ENCODE results near the gene KIF7. TPM values are rescaled to one million over a fixed set of nuclear protein-coding genes. Genes with fewer than 3 reads are reported as not detected.

Gene KIF7
- total RNA-seq, 2 donors from 2014 or later, result 1.7 to 2.5 TPM

DNA sequence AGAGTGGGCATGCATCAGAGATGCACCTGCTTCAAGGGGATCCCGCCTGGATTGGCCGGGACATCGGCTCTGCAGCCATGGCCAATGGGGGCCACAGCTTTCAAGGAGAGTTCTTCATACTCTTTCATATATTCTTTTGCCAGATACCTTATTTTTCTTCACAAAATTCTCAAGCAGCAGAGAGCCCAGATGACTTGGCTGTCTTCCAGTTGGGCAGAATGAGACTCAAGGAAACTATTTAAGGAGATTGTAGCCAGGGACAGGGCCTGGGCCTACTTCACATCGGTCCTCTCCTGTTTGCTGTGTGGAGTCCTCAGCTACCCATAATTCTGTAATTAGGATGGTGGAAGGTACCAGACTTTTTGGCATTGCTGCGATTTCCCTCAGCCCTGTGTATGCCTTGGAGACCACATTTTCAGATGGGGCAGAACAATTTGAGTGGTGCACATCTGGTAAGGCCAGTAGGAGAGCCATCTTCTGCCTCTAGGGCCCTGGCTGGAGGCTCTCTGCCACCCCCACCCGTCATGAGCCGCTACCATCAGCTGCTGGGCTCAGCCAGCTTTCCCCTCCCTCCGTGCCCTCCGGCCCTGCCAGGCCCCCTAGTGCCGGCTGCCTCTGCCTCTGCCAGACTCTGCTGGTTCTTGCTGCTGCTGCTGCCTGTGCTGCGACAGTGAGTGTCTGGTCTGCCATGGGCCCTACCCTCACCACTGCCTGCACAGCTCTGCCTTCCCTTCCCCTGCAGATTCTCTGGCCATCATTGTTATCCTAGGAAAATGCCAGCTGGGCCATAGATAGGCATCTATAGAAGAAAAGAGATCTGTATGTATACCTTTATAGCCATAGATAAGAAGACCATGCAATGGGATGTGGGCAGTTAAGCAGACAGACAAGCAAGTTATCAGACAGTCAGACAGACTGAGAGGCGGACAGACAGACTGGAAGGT is 17.2 kb upstream of the KIF7 start:
- ATAC-seq, result no peak
- DNase-seq, result no peak
- intact Hi-C loops (cut with DNase I, micrococcal nuclease), result no loop called here

- no peak for ATAC-seq
- DNase-seq, result no peak
- intact Hi-C loops (cut with DNase I, micrococcal nuclease), result no loop called here
Measured at GRCh38 chr15:89671687-89672086, 16.4 kb upstream of the KIF7 start.

- DNase-seq (no peak), ATAC-seq (peak; percentile 84)
- intact Hi-C loops (cut with DNase I, micrococcal nuclease), result no loop called here
Measured at GRCh38 chr15:89670971-89671560, 15.8 kb upstream of the KIF7 start.

GRCh38 chr15:89669941-89670340 is 14.7 kb upstream of the KIF7 start:
- DNase-seq (no peak), ATAC-seq (no peak)
- intact Hi-C loops (cut with DNase I, micrococcal nuclease), result no loop called here

GRCh38 chr15:89669309-89669865 is 14.1 kb upstream of the KIF7 start:
- DNase-seq (no peak), ATAC-seq (no peak)
- intact Hi-C loops (cut with DNase I, micrococcal nuclease), result no loop called here

- DNase-seq (no peak), ATAC-seq (no peak)
- intact Hi-C loops (cut with DNase I, micrococcal nuclease), result no loop called here
Measured at GRCh38 chr15:89668171-89668570, 12.9 kb upstream of the KIF7 start.

DNA sequence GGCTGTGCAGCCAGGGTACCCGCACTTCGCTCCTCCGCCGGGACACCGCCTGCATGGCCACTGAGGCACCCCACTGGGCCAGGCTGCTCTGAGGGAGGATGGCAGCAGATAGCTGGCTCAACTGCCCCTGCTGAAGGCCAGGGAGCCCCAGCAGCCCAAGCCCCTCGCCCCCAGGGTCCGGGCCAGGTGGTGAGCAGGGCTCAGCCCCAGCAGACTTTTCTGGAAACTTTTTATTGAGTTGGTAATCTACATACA is 12.4 kb upstream of the KIF7 start:
- ATAC-seq, result no peak

DNA sequence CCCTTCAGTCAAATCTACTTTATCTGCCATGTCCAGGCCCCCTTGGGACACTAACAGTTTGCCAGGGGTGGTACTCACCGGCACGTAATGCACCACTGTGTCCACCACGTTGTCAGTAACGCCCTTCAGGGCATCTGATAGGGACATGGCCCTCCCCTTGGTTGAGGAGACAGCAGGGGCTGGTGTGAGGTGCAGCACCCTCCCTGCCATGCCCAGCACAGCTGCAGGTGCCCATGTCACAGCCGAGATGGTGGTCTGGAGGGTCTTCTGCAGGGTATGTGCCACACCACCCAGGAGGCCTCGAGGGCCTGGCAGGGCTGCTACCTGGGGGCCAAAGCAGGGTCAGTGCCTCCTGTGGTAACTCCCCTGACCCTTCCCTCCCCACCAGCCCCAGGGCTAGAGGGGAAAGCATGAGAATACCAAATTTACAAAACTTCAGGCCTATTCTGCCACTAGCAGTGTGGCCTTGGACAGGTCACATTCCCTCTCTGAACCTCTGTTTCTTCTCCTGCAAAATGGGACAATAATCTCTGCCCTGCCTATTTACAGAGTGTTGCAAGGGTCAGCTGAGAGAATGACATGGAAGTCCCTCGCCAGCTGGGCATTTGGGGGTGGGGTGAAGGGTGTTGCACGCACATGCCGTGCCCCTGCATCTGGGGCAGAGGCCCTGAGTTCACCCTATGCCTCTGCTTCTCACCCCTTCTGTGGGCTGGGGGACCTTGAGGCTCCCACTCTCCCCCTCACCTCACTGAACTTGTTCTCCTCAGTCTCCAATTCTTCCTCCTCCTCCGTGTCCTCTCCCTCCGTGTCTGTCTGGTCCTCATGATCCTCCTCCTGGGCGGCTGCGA is 11.8 kb upstream of the KIF7 start:
- ATAC-seq (no peak), DNase-seq (no peak)

More for the DNA sequence above, 12.4 kb upstream of the KIF7 start:
- no peak for DNase-seq
- intact Hi-C loops (cut with DNase I, micrococcal nuclease), result no loop called here

GRCh38 chr15:89666184-89666857 is 11.1 kb upstream of the KIF7 start:
- ATAC-seq (no peak), DNase-seq (peak in 1 of 2 donors; percentile 37)
- intact Hi-C loops (cut with DNase I, micrococcal nuclease), result no loop called here

More for the DNA sequence above, 11.8 kb upstream of the KIF7 start:
- intact Hi-C loops (cut with DNase I, micrococcal nuclease), result no loop called here

- DNase-seq (peak in 1 of 2 donors; percentile 76), ATAC-seq (peak; percentile 59)
- intact Hi-C loops (cut with DNase I, micrococcal nuclease), result no loop called here
Measured at GRCh38 chr15:89665449-89666181, 10.3 kb upstream of the KIF7 start.

DNA sequence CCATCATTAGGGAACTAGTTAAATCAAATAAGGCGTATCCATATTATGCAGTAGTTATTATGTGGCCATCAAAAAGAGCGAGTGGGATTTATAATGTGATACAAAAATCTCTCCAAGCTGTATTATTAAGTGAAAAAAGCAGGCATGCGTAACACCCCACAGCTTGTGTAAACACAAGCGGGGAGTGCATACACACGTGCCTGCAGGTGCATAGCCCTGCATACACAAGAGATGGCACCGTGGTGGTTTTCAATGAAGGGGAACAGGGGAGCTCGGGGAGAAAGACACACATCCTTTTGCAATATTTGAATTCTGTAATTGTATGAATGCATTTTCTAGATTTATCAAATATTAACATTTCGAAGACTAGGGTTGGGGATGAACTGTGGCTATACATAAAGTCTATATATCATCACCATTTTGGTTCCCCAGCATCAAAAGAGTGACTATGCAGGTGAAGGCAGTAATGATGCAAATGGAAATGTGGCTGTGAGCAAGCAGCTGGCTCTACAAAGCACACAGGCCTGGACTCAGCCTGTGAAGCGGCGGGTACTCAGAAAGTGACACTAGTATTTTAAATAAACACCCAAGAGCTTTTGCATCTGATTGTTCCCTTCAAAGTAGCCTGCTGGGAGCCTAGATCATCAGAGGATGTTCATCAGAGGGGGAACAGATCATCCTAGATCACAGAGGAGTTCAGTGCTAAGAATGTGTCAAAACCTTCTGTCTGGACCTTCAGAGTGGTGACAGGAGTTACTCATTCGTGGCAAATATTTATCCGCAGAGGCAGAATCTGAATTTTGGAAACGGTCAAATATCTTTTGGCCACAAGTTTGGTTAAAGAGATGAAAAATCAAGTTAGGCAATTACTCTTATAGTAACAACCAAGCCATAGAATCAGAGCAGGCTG is 9.4 kb upstream of the KIF7 start:
- DNase-seq (no peak), ATAC-seq (no peak)
- intact Hi-C loops (cut with DNase I, micrococcal nuclease), result no loop called here

DNA sequence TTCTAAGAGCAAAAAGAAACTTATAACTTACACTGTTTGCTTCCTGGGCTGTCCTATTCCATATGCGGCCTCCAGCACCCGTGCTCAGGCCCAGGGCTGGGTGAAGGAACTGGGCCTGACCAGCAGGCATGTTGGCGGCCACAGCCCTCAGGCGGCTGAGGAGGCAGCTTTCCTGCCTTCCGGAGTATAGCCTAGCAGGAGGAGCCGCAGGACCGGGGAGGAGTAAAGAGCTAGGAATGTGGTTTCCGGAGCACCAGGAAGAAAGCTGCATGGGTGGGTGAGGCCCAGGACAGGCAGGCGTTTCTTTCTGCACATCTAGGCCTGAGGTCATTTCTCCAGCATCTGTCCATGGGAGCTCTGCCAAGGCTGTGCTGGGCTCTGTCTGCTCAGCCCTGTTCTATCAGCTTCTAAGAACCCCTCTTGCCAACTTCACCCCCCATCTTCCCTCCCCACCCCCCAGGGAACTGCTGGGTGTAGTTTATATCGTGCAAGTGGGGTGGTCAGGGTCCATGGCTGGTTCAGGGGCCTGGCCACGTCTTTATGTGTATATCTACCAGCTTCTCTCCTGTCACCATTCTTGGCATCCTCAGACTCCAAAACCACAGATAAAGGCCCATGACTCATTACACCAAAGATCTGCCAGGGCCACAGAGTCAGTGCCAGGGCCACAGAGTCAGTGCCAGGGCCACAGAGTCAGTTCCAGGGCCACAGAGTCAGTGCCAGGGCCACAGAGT is 7.8 kb upstream of the KIF7 start:
- peak; percentile 93 for ATAC-seq
- intact Hi-C loops (cut with DNase I, micrococcal nuclease), result no loop called here
- peak; percentile 79 to 88 for DNase-seq

DNA sequence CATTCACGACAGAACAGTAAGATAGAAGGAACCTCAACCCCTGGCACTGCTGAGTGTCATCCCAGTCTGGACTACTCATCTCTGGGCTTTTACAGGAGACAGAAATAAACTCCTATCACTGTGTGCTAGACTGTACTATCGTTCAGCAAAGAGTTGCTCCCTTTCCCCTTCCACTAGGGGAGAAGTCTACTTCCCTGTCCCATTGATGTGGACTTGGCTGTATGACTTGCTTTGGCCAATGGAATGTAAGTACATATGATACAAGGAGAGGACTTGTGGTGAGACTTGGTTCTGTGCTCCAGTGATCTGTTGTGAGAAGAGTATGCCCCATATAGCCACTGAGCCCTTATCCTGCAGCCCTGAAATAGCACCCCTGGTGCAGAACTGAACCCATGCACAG is 5.3 kb upstream of the KIF7 start:
- DNase-seq, result no peak
- ATAC-seq, result no peak
- intact Hi-C loops (cut with DNase I, micrococcal nuclease), result no loop called here

DNA sequence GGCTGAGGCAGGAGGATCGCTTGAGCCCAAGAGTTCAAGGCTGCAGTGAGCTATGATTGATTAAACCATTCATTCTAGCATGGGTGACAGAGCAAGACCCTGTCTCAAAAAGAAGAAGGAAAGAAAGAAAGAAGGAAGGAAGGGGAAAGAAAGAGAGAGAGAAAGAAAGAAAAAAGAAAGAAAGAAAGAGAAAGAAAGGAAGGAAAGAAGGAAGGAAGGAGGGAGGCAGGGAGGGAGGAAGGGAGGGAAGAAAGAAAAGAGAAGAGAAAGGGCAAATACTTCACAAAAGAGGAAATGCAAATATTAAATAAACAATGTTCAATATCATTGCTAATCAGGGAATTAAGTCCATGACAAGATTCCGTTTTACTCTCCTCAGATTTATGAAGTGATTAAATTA is 4.0 kb upstream of the KIF7 start:
- ATAC-seq (no peak), DNase-seq (no peak)
- intact Hi-C loops (cut with DNase I, micrococcal nuclease), result no loop called here

GRCh38 chr15:89657686-89658200 is 2.5 kb upstream of the KIF7 start:
- no peak for ATAC-seq
- intact Hi-C loops (cut with DNase I, micrococcal nuclease), result no loop called here

DNA sequence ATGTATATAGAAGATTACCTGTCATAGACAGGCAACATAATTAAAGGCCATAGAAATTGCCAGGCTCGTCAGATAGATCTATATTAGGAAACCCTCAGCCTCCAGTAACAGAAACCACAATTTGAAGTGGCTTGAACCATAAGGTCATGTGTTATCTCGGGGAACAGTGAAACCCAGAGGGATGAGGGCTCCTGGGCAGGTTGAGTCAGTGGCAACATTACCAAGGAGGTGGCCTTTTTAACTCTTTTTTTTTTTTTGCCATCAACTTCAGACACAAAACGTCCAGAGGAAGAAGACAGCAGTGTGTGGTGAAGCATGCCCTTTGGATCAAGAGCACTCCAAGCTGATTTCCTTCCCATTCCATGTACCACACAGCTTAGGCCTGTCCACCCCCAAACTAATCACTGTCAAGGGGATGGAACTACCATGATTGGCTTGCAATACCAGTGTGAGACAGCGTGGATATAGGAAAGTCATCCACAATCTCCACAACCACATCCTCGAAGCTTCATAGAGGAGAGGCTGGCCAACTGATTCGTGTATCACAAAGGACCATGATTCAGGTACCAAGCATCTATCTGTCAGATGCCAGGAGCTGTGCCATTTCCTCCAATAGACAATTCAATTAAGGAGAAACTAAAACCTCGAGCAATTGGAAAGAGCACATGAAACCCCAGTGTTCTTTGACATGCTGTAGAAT is 999 bp upstream of the KIF7 start:
- DNase-seq, result no peak
- intact Hi-C loops (cut with DNase I, micrococcal nuclease), result no loop called here
- no peak for ATAC-seq

More at GRCh38 chr15:89657686-89658200, 2.5 kb upstream of the KIF7 start:
- DNase-seq, result no peak

Measured in left colon (tissue), 2 donors.